Activated CD4-positive, alpha-beta T cell treated with anti-CD3 and anti-CD28 coated beads, Interleukin-2, Interleukin-6, amounts not matched to agents 100 ng/mL and 50 ng/mL, durations not matched to agents 16 hours and 8 hours (primary cell): ENCODE measurements around the gene PAGE2.
"Not testable (repeated sequence)": the region's sequence is repeated elsewhere in the genome, so short reads cannot be mapped to it uniquely, and the experiment has no call there.

Experiments used
- DNase-seq: peaks from one replicate; pipeline ENCODE4 v3.0.0-alpha.2; 2020

PAGE2 gene

GRCh38 chrX:55127692-55128091 lies 38.9 kb downstream of the PAGE2 start:
- DNase-seq: no peak

DNA sequence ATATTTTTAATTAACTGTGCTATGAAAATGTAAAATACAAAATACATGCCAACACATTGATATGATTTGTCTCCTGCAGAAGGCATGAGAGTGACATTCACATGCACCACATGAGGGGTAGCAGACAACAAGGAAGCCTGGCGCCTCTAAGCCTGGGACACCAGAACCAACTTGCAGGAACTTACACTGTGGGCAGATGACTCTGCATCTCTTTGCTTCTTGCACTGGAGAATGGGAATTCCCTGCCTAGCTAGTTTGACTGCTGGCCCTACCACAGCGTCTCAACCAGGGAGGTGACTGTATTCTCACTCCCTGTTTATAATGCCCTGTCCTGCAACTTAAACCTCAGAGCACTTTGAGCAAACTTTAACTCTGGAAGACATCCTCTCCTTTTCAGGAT lies 40.5 kb downstream of the PAGE2 start:
- DNase-seq: no peak

- no peak for DNase-seq
Observed at GRCh38 chrX:55130481-55130880, 41.7 kb downstream of the PAGE2 start.

- DNase-seq: no peak
Observed at GRCh38 chrX:55132416-55132815, 43.6 kb downstream of the PAGE2 start.

DNA sequence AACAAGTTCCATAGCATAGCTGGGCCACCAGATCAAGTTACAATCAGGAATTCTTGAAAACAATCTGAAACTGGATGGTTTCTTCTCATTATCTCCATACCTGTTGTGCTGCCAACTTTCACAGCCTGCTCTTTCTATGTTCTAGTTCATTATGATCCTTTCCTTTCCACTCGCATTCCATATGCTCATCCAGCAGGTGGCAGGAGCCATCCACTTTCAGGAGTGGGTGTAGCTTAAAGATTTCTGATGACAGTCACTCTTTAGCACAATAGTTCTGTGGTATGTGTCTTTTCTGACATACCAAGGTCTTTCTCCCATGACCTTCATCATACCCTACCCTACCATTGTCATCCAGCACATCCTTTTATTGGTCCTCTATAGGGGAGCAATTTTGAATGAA lies 46.4 kb downstream of the PAGE2 start:
- peak; percentile 22 for DNase-seq

- not testable (repeated sequence) for DNase-seq
Observed at GRCh38 chrX:55140800-55141199, 52.0 kb downstream of the PAGE2 start.
